Activated CD4-positive, alpha-beta T cell treated with anti-CD3 and anti-CD28 coated beads for 1 hour (primary cell): ENCODE data around the gene RBM18.

Experiments
- DNase-seq: peaks from one replicate; pipeline ENCODE4 v3.0.0-alpha.2; 2020

The RBM18 gene

GRCh38 chr9:122220673-122221182 is 43.9 kb downstream of the RBM18 start:
- DNase-seq = no peak

- no peak for DNase-seq
Observed at GRCh38 chr9:122219856-122220672, 44.6 kb downstream of the RBM18 start.

- no peak for DNase-seq
Observed at GRCh38 chr9:122218935-122219855, 45.4 kb downstream of the RBM18 start.

- no peak for DNase-seq
Observed at GRCh38 chr9:122218071-122218934, 46.3 kb downstream of the RBM18 start.

GRCh38 chr9:122217640-122218039 is 47.0 kb downstream of the RBM18 start:
- DNase-seq = no peak

- DNase-seq = no peak
Observed at GRCh38 chr9:122216798-122217418, 47.7 kb downstream of the RBM18 start.

GRCh38 chr9:122216138-122216797 is 48.4 kb downstream of the RBM18 start:
- DNase-seq = no peak

- DNase-seq = no peak
Observed at GRCh38 chr9:122215663-122216062, 49.0 kb downstream of the RBM18 start.

- no peak for DNase-seq
Observed at GRCh38 chr9:122214507-122214906, 50.1 kb downstream of the RBM18 start.

GRCh38 chr9:122213589-122214413 is 50.8 kb downstream of the RBM18 start:
- DNase-seq = peak; percentile 28

GRCh38 chr9:122213102-122213588 is 51.5 kb downstream of the RBM18 start:
- DNase-seq = no peak

GRCh38 chr9:122212473-122213004 is 52.1 kb downstream of the RBM18 start:
- no peak for DNase-seq

GRCh38 chr9:122209451-122209850 is 55.2 kb downstream of the RBM18 start:
- no peak for DNase-seq

- no peak for DNase-seq
Observed at GRCh38 chr9:122207096-122207495, 57.5 kb downstream of the RBM18 start.

- no peak for DNase-seq
Observed at GRCh38 chr9:122206118-122207046, 58.3 kb downstream of the RBM18 start.

GRCh38 chr9:122205176-122205575 is 59.5 kb downstream of the RBM18 start:
- DNase-seq = no peak

GRCh38 chr9:122204491-122204890 is 60.1 kb downstream of the RBM18 start:
- DNase-seq = no peak

GRCh38 chr9:122204055-122204454 is 60.6 kb downstream of the RBM18 start:
- no peak for DNase-seq

GRCh38 chr9:122202111-122202510 is 62.5 kb downstream of the RBM18 start:
- DNase-seq = no peak
